Subcutaneous adipose tissue (tissue), 4 donors: ENCODE results near the gene TRIM9. TPM values are rescaled to one million over a fixed set of nuclear protein-coding genes. Genes with fewer than 3 reads are reported as not detected.

ENCODE experiments used
- total RNA-seq, 4 donors: library from RNA; depleted of rRNA; stranded (reverse); fragments of >200 nt; gene quantifications; one replicate each; pipeline ENCODE4 v1.1.0, GENCODE V29; 2016
- TF ChIP-seq, protein P1 (sequence below): fragments of 450-650 bp; IDR thresholded peaks from one replicate; pipeline ENCODE4 v1.5.1; 2016; ENCODE audit warnings: low read depth, mild to moderate bottlenecking, control low read depth, antibody characterized with exemption, moderate library complexity

The TRIM9 gene
- total RNA-seq, 4 donors from 2014 or later: 0.33 to 6.3 (median 3.0) TPM

DNA sequence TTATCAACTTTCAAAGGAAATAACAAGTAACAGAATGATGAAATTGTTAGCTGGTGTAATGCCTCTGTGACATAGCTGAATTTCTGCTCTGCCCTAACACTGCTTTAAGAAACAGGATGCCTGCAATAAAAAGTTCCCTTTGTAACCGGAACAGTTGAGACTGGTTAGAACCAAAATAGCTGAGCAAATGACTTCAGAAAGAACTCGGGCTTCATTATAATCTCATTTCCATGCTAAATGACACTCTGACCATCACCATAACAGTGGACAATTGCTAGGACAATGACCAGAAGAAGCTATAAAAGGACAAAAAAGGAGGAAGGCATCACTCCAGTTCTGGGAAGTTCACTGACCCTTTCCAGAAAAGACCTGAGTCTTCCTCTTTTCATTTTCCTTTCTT is 127.1 kb downstream of the TRIM9 start:
- TF ChIP-seq, protein P1, sequence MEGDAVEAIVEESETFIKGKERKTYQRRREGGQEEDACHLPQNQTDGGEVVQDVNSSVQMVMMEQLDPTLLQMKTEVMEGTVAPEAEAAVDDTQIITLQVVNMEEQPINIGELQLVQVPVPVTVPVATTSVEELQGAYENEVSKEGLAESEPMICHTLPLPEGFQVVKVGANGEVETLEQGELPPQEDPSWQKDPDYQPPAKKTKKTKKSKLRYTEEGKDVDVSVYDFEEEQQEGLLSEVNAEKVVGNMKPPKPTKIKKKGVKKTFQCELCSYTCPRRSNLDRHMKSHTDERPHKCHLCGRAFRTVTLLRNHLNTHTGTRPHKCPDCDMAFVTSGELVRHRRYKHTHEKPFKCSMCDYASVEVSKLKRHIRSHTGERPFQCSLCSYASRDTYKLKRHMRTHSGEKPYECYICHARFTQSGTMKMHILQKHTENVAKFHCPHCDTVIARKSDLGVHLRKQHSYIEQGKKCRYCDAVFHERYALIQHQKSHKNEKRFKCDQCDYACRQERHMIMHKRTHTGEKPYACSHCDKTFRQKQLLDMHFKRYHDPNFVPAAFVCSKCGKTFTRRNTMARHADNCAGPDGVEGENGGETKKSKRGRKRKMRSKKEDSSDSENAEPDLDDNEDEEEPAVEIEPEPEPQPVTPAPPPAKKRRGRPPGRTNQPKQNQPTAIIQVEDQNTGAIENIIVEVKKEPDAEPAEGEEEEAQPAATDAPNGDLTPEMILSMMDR: no peak

- TF ChIP-seq, protein P1: no peak
Measured at GRCh38 chr14:50967103-50967502, 127.8 kb downstream of the TRIM9 start.

GRCh38 chr14:50964683-50965390 is 130.1 kb downstream of the TRIM9 start:
- TF ChIP-seq, protein P1: no peak

DNA sequence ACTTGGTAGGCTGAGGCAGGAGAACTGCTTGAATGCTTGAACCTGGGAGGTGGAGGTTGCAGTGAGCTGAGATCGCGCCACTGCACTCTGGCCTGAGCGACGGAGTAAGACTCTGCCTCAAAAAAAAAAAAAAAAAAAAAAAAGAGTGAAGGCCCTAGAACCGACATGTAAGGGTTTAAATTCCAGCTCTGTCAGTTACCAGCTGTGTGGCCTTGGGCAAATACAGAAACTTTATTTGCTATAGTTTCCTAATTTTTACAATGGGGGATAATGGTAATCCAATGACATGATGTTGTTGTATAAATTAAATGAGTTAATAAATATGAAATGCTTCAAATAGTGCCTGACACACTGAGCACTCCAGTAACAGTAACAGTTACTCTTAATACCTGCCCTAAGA is 131.0 kb downstream of the TRIM9 start:
- TF ChIP-seq, protein P1: no peak

DNA sequence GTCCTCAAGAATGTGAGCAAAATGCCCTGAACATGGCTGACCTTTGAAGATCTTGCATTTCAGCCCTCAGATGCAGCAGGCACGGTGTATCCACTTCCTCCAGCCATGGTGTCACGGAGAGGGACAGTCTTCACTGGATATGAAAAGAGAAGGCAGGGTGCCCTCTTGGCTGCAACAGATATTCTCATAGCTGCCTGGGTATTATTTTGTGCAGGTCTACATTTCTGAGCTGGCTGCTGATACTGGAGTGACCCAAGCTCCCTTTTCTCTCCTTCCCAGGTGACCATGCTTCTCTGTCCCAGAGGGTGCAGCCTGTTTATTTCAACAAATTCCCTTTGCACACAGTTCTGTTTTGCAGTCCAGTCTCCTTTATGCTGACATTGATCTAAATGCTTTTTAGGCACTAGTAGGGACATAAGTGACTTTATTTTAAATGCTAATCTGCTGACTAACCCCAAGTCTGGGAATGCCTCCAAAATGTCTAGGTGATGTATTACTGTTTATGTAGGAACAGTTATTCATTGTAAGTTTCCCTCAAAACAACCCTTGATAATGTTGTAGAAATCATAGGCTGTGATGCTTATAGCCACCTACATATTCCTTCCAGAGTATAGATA is 133.2 kb downstream of the TRIM9 start:
- TF ChIP-seq, protein P1: no peak

- TF ChIP-seq, protein P1: no peak
Measured at GRCh38 chr14:50957296-50957695, 137.6 kb downstream of the TRIM9 start.

- TF ChIP-seq, protein P1: no peak
Measured at GRCh38 chr14:50955373-50956043, 139.4 kb downstream of the TRIM9 start.
